ENCODE results near the gene RAB7A.

DNA sequence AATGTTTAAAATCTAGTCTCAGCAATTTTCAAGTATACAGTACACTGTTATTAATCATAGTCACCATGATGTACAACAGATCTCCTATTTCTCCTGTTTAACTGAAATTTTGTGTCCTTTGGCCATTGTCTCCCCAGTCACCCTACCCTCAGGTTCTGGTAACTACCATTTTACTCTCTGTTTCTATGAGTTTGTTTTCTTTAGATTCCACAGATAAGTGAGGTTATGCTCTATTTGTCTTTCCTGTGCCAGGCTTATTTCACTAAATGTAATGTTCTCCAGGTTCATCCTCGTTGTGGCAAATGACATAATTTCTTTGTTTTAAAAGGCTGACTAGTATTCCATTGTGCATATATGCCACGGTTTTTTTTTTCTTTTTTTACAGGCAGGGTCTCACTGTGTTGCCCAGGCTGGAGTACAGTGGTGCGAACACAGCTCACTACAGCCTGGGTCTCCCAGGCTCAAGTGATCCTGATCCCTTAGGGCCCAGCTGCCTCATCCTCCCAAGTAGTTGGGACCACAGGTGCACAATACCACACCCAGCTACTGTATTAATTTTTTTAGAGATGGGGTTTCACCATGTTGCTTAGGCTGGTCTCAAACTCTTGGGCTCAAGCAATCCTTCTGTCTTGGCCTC, 50.0 kb downstream of the RAB7A start:
- TF ChIP-seq, protein P1, sequence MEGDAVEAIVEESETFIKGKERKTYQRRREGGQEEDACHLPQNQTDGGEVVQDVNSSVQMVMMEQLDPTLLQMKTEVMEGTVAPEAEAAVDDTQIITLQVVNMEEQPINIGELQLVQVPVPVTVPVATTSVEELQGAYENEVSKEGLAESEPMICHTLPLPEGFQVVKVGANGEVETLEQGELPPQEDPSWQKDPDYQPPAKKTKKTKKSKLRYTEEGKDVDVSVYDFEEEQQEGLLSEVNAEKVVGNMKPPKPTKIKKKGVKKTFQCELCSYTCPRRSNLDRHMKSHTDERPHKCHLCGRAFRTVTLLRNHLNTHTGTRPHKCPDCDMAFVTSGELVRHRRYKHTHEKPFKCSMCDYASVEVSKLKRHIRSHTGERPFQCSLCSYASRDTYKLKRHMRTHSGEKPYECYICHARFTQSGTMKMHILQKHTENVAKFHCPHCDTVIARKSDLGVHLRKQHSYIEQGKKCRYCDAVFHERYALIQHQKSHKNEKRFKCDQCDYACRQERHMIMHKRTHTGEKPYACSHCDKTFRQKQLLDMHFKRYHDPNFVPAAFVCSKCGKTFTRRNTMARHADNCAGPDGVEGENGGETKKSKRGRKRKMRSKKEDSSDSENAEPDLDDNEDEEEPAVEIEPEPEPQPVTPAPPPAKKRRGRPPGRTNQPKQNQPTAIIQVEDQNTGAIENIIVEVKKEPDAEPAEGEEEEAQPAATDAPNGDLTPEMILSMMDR (IDR thresholded peaks at IDR 0.05), result no peak
- TF ChIP-seq POLR2A (IDR thresholded peaks at IDR 0.05), result no peak
- no peak for TF ChIP-seq POLR2AphosphoS5 (IDR thresholded peaks at IDR 0.05)
